Measurements from ENCODE around the gene EFCAB12. TPM values are rescaled to one million over a fixed set of nuclear protein-coding genes. Genes with fewer than 3 reads are reported as not detected.
A peak's percentile ranks its signal among the peaks of the same experiment; 100 is the strongest.
"Not testable (repeated sequence)": the region's sequence is repeated elsewhere in the genome, so short reads cannot be mapped to it uniquely, and the experiment has no call there.

Gene EFCAB12
- total RNA-seq, 1 donor from 2014 or later = not detected

GRCh38 chr3:129399145-129399894 is 29.1 kb downstream of the EFCAB12 start:
- Histone ChIP-seq H3K36me3 (ENCODE audit: control insufficient read depth, insufficient read depth, low read length) (peaks cover 5% of the 10 kb centered on the region), H3K4me3 (ENCODE audit: low read depth, low read length) (peak overlapping the region; percentile 59), H3K27me3 (ENCODE audit: control insufficient read depth, insufficient read depth, low read length) (no peaks in the 10 kb centered on the region)
- DNase-seq (ENCODE audit: low read depth) = peak; percentile 94
- FAIRE-seq = no peak
- TF ChIP-seq CTCF (IDR thresholded peaks at IDR 0.05; ENCODE audit: insufficient read depth, low read length, severe bottlenecking) = peak; percentile 78

- Histone ChIP-seq H3K36me3 (ENCODE audit: control insufficient read depth, insufficient read depth, low read length) (peaks cover 5% of the 10 kb centered on the region), H3K27me3 (ENCODE audit: control insufficient read depth, insufficient read depth, low read length) (no peaks in the 10 kb centered on the region), H3K4me3 (ENCODE audit: low read depth, low read length) (peak overlapping the region; percentile 59)
- FAIRE-seq (no peak), DNase-seq (ENCODE audit: low read depth) (peak; percentile 17)
- TF ChIP-seq CTCF (IDR thresholded peaks at IDR 0.05; ENCODE audit: insufficient read depth, low read length, severe bottlenecking) = no peak
These were observed 29.7 kb downstream of the EFCAB12 start for GRCh38 chr3:129398803-129399144.

- H3K36me3 ChIP-seq (ENCODE audit: control insufficient read depth, insufficient read depth, low read length) = peaks cover 12% of the 10 kb centered on the region
- not testable (repeated sequence) for DNase-seq (ENCODE audit: low read depth); H3K27me3 ChIP-seq (ENCODE audit: control insufficient read depth, insufficient read depth, low read length); H3K4me3 ChIP-seq (ENCODE audit: low read depth, low read length)
- peak; percentile 79 for FAIRE-seq
These were observed 34.5 kb downstream of the EFCAB12 start for GRCh38 chr3:129393760-129394564.

- no peak for TF ChIP-seq CTCF (IDR thresholded peaks at IDR 0.05; ENCODE audit: insufficient read depth, low read length, severe bottlenecking)
- DNase-seq (ENCODE audit: low read depth) (no peak), FAIRE-seq (no peak)
- Histone ChIP-seq H3K36me3 (ENCODE audit: control insufficient read depth, insufficient read depth, low read length) (peaks cover 12% of the 10 kb centered on the region), H3K27me3 (ENCODE audit: control insufficient read depth, insufficient read depth, low read length) (no peaks in the 10 kb centered on the region), H3K4me3 (ENCODE audit: low read depth, low read length) (no peak overlapping the region)
These were observed 35.2 kb downstream of the EFCAB12 start for GRCh38 chr3:129393271-129393670.

- peaks cover 12% of the 10 kb centered on the region for H3K36me3 ChIP-seq (ENCODE audit: control insufficient read depth, insufficient read depth, low read length)
- not testable (repeated sequence) for H3K27me3 ChIP-seq (ENCODE audit: control insufficient read depth, insufficient read depth, low read length); DNase-seq (ENCODE audit: low read depth); H3K4me3 ChIP-seq (ENCODE audit: low read depth, low read length); FAIRE-seq
These were observed 36.1 kb downstream of the EFCAB12 start for GRCh38 chr3:129392106-129392887.

- DNase-seq (ENCODE audit: low read depth); H3K4me3 ChIP-seq (ENCODE audit: low read depth, low read length); H3K27me3 ChIP-seq (ENCODE audit: control insufficient read depth, insufficient read depth, low read length); FAIRE-seq: not testable (repeated sequence)
- peaks cover 10% of the 10 kb centered on the region for H3K36me3 ChIP-seq (ENCODE audit: control insufficient read depth, insufficient read depth, low read length)
These were observed 36.9 kb downstream of the EFCAB12 start for GRCh38 chr3:129391583-129391982.

- TF ChIP-seq CTCF (IDR thresholded peaks at IDR 0.05; ENCODE audit: insufficient read depth, low read length, severe bottlenecking) = no peak
- Histone ChIP-seq H3K4me3 (ENCODE audit: low read depth, low read length) (no peak overlapping the region), H3K27me3 (ENCODE audit: control insufficient read depth, insufficient read depth, low read length) (no peaks in the 10 kb centered on the region), H3K36me3 (ENCODE audit: control insufficient read depth, insufficient read depth, low read length) (peaks cover 7% of the 10 kb centered on the region)
- DNase-seq (ENCODE audit: low read depth) (no peak), FAIRE-seq (no peak)
These were observed 38.9 kb downstream of the EFCAB12 start for GRCh38 chr3:129389572-129389937.

- not testable (repeated sequence) for FAIRE-seq; H3K36me3 ChIP-seq (ENCODE audit: control insufficient read depth, insufficient read depth, low read length); H3K4me3 ChIP-seq (ENCODE audit: low read depth, low read length); H3K27me3 ChIP-seq (ENCODE audit: control insufficient read depth, insufficient read depth, low read length)
- DNase-seq (ENCODE audit: low read depth) = peak; percentile 63
These were observed 39.5 kb downstream of the EFCAB12 start for GRCh38 chr3:129388791-129389571.
